GM18907 (cell line): ENCODE results near the gene TMEM79.

Experiments used
- ATAC-seq: cut with Tn5 transposase; IDR thresholded peaks from one replicate; pipeline ENCODE4 v1.9.1; 2021; ENCODE audit warnings: mild to moderate bottlenecking, moderate library complexity; ENCODE audit not compliant: unreplicated experiment

TMEM79 gene

GRCh38 chr1:156284112-156284511, at the start of gene TMEM79:
TMEM79 (plus strand) TSS chr1:156284325; CDS start chr1:156285227, 902 bp downstream.
- no peak for ATAC-seq

GRCh38 chr1:156236164-156236563, 48.0 kb upstream of the TMEM79 start:
- ATAC-seq: no peak

GRCh38 chr1:156238248-156238647, 45.9 kb upstream of the TMEM79 start:
- ATAC-seq: no peak

- ATAC-seq: no peak
Observed at GRCh38 chr1:156241311-156241811, 42.8 kb upstream of the TMEM79 start.

GRCh38 chr1:156241926-156242325, 42.2 kb upstream of the TMEM79 start, which contains the start of gene BGLAP:
BGLAP (plus strand) TSS chr1:156242184; CDS start chr1:156242232, 48 bp downstream.
- ATAC-seq: no peak

- no peak for ATAC-seq
Observed at GRCh38 chr1:156242738-156243137, 41.4 kb upstream of the TMEM79 start.

GRCh38 chr1:156244126-156244525, 40.0 kb upstream of the TMEM79 start:
- ATAC-seq: no peak

- no peak for ATAC-seq
Observed at GRCh38 chr1:156244712-156245111, 39.4 kb upstream of the TMEM79 start.

- ATAC-seq: no peak
Observed at GRCh38 chr1:156245451-156246232, 38.5 kb upstream of the TMEM79 start.

GRCh38 chr1:156246241-156246780, 37.8 kb upstream of the TMEM79 start:
- no peak for ATAC-seq

- no peak for ATAC-seq
Observed at GRCh38 chr1:156246781-156247459, 37.2 kb upstream of the TMEM79 start.

- ATAC-seq: no peak
Observed at GRCh38 chr1:156247460-156248322, 36.4 kb upstream of the TMEM79 start, which contains the start of gene PAQR6. PAQR6 (minus strand) TSS chr1:156248056; CDS start chr1:156246731, 1,325 bp downstream.

- no peak for ATAC-seq
Observed at GRCh38 chr1:156248323-156248683, 35.8 kb upstream of the TMEM79 start.

GRCh38 chr1:156249593-156249992, 34.5 kb upstream of the TMEM79 start:
- ATAC-seq: no peak

- no peak for ATAC-seq
Observed at GRCh38 chr1:156251527-156251926, 32.6 kb upstream of the TMEM79 start.

GRCh38 chr1:156253634-156254033, 30.5 kb upstream of the TMEM79 start:
- ATAC-seq: no peak

- no peak for ATAC-seq
Observed at GRCh38 chr1:156257711-156258110, 26.4 kb upstream of the TMEM79 start.

- ATAC-seq: no peak
Observed at GRCh38 chr1:156258859-156259258, 25.3 kb upstream of the TMEM79 start.

- ATAC-seq: no peak
Observed at GRCh38 chr1:156259805-156260204, 24.3 kb upstream of the TMEM79 start.

- ATAC-seq: no peak
Observed at GRCh38 chr1:156260896-156261295, 23.2 kb upstream of the TMEM79 start.
